ENCODE measurements around the gene C19orf53. TPM values are rescaled to one million over a fixed set of nuclear protein-coding genes. Genes with fewer than 3 reads are reported as not detected.
"Not testable (repeated sequence)": the region's sequence is repeated elsewhere in the genome, so short reads cannot be mapped to it uniquely, and the experiment has no call there.

The C19orf53 gene
- total RNA-seq, 1 donor from 2014 or later = 89.8 TPM

DNA sequence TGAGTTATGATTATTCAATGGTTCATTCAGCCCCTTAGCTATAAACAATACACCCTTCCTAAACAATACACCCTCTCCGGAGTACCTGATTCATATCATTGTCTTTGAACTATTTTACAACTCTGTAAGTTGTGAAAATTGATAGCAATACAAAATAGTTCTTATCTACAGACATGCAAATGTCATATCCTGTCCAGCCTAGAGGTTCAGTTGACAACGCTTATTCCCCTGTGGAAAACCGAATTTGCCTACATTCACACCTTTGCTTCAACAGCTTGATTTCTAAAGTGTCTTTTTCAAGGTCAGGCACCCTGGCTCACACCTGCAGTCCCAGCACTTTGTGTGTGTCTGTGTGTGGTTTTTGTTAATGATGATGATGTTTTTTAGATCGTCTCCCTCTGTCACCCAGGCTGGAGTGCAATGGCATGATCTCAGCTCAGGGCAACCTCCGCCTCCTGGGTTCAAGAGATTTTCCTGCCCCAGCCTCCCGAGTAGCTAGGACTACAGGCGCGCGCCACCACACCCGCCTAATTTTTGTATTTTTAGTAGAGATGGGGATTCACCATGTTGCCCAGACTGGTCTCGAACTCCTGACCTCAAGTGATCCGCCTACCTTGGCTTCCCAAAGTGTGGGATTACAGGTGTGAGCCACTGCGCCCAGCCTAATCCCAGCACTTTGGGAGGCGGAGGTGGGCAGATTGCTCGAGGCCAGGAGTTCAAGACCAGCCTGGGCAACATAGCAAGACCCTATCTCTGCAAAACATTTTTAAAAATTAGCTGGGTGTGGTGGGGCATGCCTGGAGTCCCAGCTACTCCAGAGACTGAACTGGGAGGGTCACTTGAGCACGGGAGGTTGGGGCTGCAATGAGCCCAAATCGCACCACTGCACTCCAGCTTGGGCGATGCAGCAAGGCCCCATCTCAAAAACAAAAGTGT lies 9.6 kb downstream of the C19orf53 start:
- no peak for DNase-seq (ENCODE audit: extremely low spot score, unreplicated experiment)
- no peaks in the 10 kb centered on the region for H3K27me3 Mint-ChIP-seq
- TF ChIP-seq, protein P1, sequence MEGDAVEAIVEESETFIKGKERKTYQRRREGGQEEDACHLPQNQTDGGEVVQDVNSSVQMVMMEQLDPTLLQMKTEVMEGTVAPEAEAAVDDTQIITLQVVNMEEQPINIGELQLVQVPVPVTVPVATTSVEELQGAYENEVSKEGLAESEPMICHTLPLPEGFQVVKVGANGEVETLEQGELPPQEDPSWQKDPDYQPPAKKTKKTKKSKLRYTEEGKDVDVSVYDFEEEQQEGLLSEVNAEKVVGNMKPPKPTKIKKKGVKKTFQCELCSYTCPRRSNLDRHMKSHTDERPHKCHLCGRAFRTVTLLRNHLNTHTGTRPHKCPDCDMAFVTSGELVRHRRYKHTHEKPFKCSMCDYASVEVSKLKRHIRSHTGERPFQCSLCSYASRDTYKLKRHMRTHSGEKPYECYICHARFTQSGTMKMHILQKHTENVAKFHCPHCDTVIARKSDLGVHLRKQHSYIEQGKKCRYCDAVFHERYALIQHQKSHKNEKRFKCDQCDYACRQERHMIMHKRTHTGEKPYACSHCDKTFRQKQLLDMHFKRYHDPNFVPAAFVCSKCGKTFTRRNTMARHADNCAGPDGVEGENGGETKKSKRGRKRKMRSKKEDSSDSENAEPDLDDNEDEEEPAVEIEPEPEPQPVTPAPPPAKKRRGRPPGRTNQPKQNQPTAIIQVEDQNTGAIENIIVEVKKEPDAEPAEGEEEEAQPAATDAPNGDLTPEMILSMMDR (conservative IDR thresholded peaks at IDR 0.05) = no peak
- H3K27ac Mint-ChIP-seq = peak overlapping the region; percentile 62
- H3K36me3 Mint-ChIP-seq = peaks cover 4% of the 10 kb centered on the region
- peaks cover 15% of the 10 kb centered on the region for H3K4me1 Mint-ChIP-seq (ENCODE audit: unreplicated experiment)
- H3K9me3 Mint-ChIP-seq = no peaks in the 10 kb centered on the region
- no peak overlapping the region for H3K4me3 Mint-ChIP-seq

DNA sequence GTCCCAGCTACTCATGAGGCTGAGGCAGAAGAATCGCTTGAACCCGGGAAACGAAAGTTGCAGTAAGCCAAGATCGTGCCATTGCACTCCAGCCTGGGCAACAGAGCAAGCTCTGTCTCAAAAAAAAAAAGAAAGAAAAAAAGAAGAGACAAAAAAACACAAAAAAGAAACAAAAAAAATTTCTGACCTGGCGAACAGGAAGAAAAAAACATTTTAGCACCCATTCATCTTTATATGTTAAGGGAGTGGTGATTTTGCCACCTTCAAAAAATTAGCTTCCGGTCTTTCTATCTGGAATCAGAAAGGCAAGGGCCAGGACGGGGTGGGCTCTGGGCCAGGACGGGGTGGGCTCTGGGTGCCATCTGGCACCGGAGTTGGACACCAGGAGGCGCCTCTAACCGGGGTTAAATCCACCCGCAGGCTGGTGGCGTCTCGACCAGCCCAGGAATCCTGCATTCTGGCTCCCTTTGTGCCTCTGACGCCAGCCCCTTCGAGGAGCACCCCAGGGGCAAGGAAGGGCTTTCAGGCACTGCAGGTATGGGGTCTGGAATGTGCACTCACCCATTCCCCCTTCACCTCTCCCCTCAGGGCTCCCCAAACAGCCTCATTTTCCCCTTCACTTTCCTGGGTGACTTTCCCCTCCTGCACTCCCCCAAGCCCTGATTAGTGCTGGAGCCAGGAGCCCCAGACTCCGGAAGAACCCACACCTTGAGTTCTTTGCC lies 10.6 kb downstream of the C19orf53 start:
- Mint-ChIP-seq H3K36me3 (no peaks in the 10 kb centered on the region), H3K4me3 (peak overlapping the region; percentile 57), H3K27me3 (no peaks in the 10 kb centered on the region), H3K9me3 (no peaks in the 10 kb centered on the region), H3K4me1 (ENCODE audit: unreplicated experiment) (peaks cover 15% of the 10 kb centered on the region), H3K27ac (peak overlapping the region; percentile 76)
- DNase-seq (ENCODE audit: extremely low spot score, unreplicated experiment) = peak; percentile 76
- TF ChIP-seq, protein P1 (conservative IDR thresholded peaks at IDR 0.05) = peak; percentile 76

DNA sequence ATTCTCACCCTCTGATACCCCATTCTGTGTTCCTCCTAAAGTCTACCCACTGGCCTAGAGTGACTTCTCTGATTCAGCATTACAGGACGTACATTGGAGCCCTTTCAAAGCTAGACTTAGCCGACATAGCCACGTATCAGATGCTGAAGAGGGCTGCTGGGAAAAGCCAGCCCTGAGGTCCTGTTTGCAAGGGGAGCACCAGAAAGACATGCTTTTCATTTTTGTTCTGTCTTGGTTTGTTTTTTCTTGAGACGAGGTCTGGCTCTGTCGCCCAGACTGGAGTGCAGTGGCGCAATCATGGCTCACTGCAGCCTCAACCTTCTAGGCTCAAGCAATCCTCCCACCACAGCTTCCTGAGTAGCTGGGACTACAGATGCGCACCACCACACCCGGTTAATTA lies 14.7 kb downstream of the C19orf53 start:
- no peaks in the 10 kb centered on the region for H3K36me3 Mint-ChIP-seq
- no peak overlapping the region for H3K4me3 Mint-ChIP-seq
- no peaks in the 10 kb centered on the region for H3K9me3 Mint-ChIP-seq
- no peak overlapping the region for H3K27ac Mint-ChIP-seq
- TF ChIP-seq, protein P1 (conservative IDR thresholded peaks at IDR 0.05) = no peak
- peaks cover 11% of the 10 kb centered on the region for H3K4me1 Mint-ChIP-seq (ENCODE audit: unreplicated experiment)
- H3K27me3 Mint-ChIP-seq = no peaks in the 10 kb centered on the region
- no peak for DNase-seq (ENCODE audit: extremely low spot score, unreplicated experiment)

DNA sequence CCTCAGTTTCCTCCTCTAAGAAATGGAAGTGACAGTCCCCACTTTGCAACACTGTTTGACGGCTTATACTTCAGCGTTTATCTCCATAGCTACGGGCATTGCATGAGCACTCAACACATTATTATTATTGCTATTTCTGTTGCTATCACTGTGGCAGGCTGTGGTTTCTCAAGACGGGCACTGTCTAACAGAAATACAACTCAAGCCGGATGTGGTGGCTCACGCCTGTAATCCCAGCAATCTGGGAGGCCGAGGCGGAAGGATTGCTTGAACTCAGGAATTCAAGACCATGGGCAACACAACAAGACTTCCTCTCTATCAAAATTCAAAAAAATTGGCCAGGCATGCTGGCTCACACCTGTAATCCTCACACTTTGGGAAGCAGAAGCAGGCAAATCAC lies 16.1 kb downstream of the C19orf53 start:
- Mint-ChIP-seq H3K9me3 (no peaks in the 10 kb centered on the region), H3K4me3 (no peak overlapping the region), H3K4me1 (ENCODE audit: unreplicated experiment) (peaks cover 9% of the 10 kb centered on the region), H3K36me3 (no peaks in the 10 kb centered on the region), H3K27me3 (no peaks in the 10 kb centered on the region), H3K27ac (peak overlapping the region; percentile 9)
- TF ChIP-seq, protein P1 (conservative IDR thresholded peaks at IDR 0.05) = no peak
- DNase-seq (ENCODE audit: extremely low spot score, unreplicated experiment) = no peak

DNA sequence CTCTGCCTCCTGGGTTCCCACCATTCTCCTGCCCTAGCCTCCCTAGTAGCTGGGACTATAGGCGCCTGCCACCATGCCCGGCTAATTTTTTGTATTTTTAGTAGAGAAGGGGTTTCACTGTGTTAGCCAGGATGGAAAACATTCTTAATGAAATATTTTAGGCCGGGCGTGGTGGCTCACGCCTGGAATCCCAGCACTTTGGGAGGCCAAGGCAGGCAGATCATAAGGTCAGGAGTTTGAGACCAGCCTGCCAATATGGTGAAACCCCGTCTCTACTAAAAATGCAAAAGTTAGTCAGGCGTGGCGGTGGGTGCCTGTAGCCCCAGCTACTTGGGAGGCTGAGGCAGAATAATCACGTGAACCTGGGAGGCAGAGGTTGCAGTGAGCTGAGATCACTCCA lies 19.1 kb downstream of the C19orf53 start:
- Mint-ChIP-seq H3K27ac (peak overlapping the region; percentile 100), H3K4me1 (ENCODE audit: unreplicated experiment) (peaks cover 21% of the 10 kb centered on the region)

DNA sequence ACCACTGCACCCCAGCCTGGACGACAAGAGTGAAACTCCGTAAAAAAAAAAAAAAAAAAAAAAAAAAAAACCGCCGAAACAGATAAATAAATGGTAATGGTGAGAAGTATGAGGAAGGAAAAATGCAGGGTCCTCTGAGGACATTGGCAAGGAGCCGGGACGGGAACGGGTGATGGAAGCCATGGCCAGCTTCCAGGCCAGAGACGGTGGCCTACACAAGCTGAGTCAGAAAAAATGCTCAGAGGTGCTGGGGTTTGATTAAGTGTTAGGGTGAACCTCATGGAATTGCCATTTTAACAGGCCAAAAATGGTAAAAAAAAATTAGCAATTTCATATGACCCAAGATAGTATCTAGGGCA lies 20.1 kb downstream of the C19orf53 start:
- Mint-ChIP-seq H3K4me1 (ENCODE audit: unreplicated experiment) (peaks cover 21% of the 10 kb centered on the region), H3K4me3 (peak overlapping the region; percentile 98), H3K27ac (peak overlapping the region; percentile 100), H3K9me3 (no peaks in the 10 kb centered on the region), H3K36me3 (no peaks in the 10 kb centered on the region), H3K27me3 (no peaks in the 10 kb centered on the region)
- no peak for DNase-seq (ENCODE audit: extremely low spot score, unreplicated experiment)
- TF ChIP-seq, protein P1 (conservative IDR thresholded peaks at IDR 0.05) = no peak

More for the DNA sequence above, 19.1 kb downstream of the C19orf53 start:
- DNase-seq (ENCODE audit: extremely low spot score, unreplicated experiment); H3K27me3 Mint-ChIP-seq; H3K36me3 Mint-ChIP-seq; H3K9me3 Mint-ChIP-seq; H3K4me3 Mint-ChIP-seq: not testable (repeated sequence)
